HS-27A (cell line): ENCODE measurements around the gene FBN2.
A peak's percentile ranks its signal among the peaks of the same experiment; 100 is the strongest.
"Not testable (repeated sequence)": the region's sequence is repeated elsewhere in the genome, so short reads cannot be mapped to it uniquely, and the experiment has no call there.

Source experiments
- DNase-seq: peaks from one replicate; pipeline ENCODE4 v3.0.0-alpha.2; 2012; ENCODE audit warnings: low read depth, missing footprints

Gene FBN2

DNA sequence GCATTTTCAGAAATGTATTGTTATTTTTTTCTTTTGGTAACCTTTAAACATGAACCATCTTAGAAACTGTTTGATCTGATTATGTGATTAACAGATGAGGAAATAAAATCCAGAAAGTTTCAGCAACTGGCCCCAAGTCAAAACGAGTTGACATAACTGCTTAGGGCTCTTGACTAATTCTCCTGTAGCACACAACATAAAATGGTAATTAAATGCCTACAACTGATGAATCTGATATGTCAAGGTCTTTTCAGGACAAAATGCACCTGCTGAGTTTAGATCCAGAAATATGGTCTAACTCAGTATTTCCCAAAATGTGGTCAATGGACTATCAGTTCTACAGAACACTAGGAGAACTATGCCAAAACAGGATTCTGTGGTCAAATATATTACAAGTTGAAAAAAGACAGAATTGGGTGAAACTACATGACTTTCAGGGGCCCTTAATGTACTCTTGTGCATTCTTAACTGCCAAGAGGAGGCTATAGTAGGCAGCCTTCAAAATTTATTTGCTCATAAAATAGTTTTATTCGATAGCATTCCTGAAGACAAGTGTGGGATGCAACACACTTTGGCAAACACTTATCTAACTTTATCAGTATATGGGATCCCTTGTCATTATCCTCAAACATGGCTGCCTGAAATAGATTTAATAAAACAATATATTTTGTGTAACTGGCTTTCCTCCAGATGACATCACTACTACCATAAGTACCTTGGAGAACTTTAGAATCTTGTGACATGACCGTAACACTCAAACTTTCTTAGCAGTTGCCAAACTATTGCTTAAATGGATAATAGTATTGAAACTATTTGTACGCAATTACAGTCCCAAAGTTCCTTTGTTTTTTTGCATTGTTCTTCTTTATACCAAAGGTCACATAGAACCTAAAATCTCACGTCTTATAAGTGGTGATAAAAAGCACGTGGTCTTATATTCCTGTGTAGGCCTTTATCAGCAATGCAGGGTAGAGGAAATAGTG lies 59.4 kb downstream of the FBN2 start:
- no peak for DNase-seq

DNA sequence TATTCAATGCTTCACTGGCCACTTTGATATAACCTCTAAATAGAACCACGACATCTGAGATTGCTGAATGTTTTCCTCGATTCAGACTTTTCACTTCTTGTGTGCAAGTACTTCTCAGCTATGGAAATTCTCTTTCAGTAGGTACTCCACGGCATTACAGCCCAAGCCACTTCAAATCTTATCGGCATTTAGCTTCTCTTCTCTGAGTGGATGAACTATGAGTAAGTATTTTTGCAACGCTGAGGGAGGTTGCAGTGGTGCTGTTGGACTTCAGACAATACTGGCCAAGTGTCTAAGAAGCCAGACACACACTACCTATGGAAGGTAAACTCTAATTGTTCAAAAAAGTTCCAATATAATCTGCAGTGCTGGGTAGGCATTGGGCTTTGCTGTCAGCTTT lies 60.1 kb downstream of the FBN2 start:
- DNase-seq: no peak

DNA sequence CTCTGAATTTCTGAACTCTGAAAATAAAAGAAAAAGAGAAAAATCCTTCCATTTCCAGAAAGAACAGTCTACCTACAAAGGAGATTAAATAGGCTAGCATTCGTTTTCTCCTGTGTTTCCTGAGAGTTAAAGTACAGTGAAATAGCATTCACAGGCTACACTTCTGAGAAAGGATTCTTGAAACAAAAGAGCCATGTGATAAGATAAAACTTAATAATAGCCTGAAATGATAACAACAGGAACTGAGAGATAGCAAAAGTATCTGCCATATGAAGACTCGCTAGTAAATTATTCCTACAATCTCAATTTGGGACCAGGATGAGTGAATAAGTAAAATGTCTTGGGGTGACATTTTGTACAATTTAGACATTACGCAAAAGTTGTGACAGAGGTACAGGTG lies 62.4 kb downstream of the FBN2 start:
- DNase-seq: no peak

DNA sequence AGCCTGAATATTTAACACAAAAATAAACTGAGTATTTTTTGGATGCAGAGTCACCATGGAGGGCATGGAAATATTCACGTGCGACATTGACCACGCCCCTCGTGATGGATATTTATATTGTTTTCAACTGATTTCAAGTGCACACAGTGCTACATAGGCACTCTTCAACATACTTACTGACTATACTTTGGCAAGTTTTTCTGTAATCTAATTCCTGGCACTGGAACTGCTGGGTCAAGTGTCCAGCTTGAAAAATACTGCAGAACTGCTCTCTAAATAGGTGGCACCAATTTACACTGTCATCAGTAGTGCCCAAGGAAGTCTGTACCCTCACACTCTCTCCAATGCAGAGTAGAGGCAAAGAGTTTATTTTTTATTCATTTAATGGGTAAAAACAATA lies 65.1 kb downstream of the FBN2 start:
- DNase-seq: no peak

DNA sequence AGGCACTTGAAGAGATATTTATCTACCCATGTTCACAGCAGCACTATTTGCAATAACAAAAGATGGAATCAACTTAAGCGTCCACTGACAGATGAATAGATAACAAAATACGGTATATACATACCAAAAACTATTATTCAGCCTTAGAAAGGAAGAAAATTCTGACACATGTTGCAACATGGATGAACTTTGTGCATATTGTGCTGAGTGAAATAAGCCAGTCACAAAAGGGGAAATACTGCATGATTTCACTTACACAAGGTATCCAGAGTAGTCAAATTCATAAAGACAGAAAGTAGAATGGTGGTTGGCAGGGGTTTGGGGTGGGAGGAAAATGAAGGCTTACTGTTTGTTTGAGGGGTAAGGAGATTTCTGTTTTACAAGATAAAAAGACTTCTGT lies 66.0 kb downstream of the FBN2 start:
- no peak for DNase-seq

DNA sequence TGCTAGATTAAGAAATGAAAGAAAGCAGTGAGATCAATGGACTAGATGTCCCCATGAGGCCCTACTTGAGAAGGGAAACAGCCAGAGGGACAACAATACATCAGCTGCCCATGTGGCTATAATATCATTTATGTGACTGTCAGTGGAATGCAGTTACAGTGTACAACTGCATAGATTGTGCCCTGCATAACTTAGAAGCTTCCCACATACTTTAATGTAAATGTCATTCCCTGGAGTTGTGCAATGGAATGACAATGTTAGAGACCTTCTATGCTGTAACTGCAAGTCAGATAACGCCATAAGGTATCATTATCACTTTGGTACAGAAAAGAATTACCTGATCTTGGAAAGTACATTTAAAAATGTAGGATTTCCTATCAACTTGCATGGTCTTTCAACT lies 67.4 kb downstream of the FBN2 start:
- no peak for DNase-seq

DNA sequence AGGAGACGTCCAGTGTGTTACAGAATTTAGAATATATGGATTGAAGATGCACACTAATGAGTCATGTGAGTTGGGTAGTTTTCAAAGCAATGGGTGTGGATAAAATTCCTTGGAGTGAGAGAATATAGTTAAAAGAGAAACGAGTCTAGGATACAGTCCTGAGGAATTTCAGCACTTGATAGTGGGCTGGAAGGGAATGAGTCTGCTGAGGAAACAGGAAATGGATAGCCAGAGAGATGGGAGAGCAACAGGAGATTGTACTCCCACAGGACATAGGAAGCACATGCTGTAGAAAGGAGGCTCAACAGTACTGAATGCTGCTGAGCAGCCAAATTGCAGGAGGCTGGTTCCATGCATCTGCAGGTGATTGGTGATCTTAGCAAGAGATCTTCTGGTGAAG lies 68.1 kb downstream of the FBN2 start:
- no peak for DNase-seq

DNA sequence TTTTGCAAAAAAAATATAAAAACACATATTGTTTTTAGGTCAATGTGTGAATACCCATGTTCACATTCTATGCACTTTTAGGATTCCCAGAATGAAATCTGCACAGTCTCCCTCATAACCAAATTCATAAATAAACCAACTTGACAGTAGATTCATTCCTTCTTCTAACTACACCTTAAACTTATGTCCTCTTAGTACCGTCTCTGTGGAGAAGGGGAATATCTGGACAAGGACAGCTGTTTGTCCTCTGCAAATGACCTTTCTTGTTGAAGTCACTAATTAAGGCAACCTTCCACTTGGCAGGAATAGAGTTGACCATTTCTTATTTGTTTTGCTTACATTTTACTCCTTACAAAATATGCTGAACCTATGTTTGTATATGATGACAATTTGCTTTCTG lies 71.1 kb downstream of the FBN2 start:
- DNase-seq: no peak

DNA sequence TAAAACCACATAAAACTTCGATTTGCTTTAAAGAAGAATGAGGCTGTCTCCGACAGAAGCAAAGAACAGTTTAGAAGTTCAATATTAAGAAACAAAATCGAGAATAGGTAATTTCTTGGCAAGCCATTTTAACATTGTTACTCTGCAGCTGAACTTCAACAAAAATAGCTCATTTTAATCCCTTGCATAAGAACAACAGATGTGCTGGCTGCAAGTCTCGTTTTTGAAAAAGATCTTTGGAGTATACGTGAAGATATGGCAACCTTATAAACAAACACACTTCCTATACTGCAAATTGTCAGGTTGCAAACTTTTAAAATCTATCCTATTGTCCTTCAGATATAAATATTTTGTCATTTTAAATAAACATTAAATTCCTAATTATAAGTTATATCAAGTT lies 71.5 kb downstream of the FBN2 start:
- DNase-seq: no peak

DNA sequence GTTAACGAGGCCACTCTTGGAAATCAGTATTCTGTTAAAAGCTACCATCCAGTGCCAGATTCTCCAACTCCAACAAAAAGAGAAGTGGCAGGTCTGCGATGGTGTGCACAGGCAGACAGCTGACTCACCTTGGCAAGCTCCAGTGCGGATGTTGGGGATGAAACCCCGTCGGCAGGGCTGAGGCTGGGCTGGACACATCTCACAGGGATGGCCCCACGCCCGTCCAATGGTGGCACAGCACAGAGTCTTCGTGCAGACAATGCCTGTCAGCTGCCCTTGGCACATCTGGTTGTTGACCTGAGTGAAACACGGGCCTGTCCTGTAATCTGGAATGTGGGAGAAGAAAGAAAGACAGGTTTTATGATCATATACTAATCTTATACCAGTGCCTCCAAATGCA lies 73.4 kb downstream of the FBN2 start:
- DNase-seq: no peak

DNA sequence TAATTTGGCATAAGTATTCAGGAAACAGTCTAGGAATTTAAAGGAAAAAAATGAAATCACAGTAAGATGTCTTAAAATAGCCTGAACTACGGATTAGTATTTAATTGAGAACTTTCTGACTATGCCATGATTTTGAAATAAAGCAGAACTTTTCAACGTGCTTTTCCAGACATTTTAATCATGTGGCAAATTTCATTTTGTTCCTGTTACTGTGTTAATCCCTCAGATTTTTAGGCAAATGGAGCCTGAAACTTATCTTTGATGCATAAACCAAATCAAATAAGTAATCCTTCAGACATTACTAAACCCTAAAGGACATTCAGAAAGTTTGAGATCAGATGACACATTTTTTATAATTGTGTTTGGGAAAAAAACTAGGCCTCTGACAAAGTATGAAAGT lies 75.7 kb downstream of the FBN2 start:
- no peak for DNase-seq

DNA sequence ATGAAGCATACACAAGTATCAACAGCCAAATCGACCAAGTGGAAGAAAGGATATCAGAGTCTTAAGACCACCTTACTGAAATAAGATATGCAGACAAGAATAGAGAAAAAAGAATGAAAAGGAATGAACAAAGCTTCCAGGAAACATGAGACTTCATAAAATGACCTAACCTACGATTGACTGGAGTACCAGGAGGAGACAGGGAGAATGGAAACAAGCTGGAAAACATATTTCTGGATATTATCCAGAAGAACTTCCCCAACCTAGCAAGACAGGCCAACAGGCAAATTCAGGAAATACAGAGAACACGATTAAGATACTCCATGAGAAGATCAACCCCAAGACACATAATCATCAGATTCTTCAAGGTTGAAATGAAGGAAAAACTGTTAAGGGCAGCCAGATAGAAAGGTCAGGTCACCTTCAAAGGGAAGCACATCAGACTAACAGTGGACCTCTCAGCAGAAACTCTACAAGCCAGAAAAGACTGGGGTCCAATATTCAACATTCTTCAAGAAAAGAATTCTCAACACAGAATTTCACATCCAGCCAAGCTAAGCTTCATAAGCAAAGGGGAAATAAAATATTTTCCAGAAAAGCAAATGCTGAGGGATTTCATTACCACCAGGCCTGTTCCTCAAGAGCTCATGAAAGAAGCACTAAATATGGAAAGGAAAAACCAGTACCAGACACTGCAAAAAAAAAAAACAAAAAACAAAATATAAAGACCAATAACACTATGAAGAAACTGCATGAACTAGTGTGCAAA lies 80.7 kb downstream of the FBN2 start:
- DNase-seq: not testable (repeated sequence)

DNA sequence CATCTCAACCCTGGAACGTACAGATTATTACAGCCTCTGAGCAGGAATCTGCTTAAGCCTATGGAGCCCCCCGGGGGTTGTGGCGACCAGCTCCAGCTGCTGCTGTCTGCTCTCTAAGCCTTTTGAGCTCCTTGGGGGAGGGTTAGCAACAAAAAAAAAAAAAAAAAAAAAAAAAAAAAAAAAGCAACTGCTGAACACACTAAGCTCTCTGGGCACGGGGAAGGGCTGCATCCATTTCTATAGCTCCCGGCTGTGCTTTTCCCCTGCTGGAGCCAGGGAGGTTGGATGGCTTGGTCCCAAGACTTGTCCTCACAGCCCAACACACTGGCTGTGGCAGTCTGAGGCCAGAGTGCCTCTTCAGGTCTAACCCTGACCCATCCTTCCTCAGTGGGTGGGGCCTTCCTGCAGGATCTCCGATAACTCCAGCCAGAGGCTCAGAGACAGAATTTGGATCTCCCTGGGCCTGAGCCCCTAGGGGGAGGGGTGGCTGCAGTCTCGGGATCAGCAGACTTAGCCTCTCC lies 82.1 kb downstream of the FBN2 start:
- no peak for DNase-seq

DNA sequence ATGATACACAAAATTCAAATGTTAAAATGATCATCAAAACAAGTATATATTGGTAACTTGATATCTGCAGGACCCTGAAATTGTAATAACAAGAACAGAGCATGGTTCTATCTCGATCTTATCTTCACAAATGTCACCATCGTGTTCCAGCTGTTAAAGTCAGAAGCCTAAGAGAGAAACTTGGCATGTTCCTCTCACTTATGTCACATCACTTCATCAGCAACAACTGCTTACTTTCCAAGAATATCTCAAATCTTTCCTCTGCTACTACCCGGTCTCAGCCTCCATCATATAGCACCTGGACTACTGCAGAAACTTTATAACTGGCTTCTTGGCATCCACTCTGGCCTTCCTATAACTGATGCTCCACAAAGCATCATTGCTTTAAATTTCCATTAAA lies 84.9 kb downstream of the FBN2 start:
- no peak for DNase-seq

DNA sequence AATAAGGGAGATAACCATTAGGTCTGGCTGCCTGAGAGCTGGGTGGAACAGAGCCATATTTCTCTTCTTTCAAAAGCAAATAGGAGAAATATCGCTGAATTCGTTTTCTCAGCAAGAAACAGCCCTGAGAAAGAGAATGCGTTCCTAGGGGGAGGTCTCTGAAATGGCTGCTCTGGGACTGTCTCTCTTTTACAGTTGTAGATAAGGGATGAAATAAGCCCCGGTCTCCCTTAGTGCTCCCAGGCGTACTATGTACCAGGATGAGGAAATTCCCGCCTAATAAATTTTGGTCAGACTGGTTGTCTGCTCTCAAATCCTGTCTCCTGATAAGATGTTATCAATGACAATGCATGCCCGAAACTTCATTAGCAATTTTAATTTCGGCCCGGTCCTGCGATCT lies 90.8 kb downstream of the FBN2 start:
- not testable (repeated sequence) for DNase-seq

DNA sequence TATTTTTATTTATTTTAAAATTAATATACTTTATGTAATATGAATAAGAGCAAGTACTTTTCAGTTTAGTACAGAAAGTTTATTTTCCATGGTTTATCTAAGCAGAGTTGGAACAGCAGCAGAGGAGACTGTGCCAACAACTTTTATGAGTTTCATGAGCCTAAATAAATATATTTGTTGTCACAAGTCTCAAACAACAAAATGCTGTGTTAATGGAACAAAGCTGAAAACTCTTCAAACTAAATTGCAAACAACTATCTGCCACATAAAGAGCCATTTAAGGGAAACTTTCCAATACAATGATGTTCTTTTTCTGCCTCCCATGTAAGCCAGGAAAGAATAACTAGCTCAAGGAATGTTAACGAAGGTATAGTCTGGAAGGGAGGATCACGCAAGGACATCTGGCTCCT lies 96.1 kb downstream of the FBN2 start:
- no peak for DNase-seq

DNA sequence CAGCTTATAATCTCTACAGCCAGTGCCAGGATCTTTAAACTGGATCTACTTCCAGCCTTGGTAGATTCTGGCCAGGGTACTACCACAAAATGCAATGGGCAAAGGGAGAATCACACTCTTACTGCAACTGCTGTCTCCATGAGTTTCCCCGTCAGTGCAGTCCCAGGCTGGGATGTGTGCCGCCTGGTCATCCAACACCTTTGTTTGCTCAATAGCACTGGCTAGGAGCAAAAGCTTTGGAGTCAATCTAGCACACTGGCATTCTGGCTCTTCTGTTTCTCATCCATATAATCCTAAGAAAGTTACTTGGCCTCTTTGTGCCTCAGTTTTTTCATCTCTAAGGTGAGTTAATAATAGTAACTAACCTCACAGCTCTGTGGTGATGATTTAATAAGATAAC lies 96.9 kb downstream of the FBN2 start:
- no peak for DNase-seq

DNA sequence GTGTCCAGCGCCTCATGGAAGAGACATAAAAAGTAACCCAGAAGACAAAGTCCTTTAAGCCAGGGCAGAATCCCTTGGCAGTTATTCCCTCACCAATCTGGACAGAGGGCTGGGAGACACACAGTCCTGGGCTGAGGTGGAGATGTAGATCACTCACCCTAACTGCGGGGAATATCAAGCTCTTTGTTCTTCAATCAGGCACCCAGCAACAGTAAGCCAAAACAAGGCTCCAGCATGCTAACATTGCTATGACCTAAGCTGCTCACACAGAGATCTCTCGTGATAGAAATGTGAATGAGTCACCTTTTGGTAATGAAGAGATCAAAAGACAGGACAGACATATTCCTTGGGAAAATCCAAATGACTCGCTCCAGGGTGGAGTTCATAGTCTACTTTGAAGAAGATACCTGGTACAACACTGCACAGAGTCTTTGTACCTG lies 101.3 kb downstream of the FBN2 start:
- DNase-seq: peak; percentile 8

DNA sequence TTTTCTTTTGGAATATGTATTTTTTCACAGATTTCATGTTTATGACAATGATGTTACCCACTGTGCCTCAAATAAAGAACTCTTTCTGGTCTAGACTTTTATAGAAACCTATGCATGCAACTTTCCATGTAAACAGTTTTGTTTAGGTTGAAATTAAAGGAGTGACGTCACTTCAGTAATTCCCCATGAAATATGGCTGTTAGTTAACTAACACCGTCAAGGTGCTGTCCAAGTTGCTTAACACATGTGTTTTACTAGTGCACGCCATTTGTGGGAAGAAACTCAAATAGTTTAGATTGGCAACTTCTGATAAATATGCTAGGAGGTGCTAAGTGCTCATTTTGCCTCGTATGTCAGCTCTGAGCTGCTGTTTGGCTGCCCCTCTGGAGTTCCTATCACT lies 102.2 kb downstream of the FBN2 start:
- DNase-seq: no peak

DNA sequence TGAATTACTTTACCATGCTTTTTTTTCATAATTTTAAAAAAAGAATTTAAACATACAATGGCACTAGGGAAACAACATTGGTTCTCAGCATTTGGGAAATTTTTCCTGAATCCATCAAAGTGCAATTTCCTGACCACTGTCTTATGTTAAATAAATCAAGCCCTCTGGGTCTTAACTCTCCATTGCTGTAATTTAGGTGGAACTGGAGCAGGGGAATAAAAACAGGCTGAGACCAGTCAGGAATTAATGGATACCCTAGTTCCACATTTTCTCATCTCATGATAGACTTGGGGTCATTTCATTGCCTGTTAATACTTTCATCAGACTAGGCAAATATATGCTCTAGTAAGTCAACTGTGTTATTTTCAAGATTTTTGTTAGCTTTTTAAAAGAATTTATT lies 103.1 kb downstream of the FBN2 start:
- no peak for DNase-seq

DNA sequence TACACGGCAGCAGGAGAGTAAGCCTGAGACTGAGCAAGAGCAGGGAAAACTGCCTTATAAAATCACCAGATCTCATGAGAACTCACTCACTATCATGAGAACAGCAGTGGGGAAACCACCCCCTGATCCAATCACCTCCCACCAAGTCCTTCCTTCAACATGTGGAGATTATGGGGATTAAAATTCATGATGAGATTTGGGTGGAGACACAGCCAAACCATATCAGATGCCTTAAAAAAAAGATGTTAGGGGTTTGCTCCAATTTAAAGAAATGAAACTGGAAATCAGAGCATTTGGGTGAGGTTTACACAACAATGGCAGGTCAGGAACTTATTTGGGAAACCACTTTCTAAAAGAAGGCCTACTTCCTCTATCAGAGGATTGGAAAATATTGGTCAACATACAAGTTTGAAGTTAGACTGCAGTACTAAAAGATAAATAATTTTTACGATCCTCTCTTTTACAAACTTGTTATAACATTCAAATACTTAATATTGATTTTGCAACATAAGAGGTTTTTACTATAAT lies 105.1 kb downstream of the FBN2 start:
- no peak for DNase-seq

DNA sequence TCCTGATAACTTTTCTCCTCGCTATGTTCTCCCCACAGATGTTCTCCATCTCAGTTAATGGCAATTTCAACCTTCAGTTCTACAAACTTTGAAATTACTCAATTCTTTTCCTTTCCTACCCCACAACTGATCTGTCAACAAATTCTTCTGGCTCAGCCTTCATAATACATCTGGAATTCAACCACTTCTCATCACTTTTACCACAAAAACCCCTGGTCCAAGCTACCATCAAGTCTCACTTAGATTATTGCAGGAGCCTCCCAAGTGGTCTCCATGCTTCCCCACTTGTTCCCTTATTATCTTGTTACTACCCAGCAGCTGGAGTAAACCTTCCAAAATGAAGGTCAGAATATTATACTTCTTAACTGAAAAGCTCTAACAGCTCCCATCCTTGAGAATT lies 110.1 kb downstream of the FBN2 start:
- DNase-seq: no peak

DNA sequence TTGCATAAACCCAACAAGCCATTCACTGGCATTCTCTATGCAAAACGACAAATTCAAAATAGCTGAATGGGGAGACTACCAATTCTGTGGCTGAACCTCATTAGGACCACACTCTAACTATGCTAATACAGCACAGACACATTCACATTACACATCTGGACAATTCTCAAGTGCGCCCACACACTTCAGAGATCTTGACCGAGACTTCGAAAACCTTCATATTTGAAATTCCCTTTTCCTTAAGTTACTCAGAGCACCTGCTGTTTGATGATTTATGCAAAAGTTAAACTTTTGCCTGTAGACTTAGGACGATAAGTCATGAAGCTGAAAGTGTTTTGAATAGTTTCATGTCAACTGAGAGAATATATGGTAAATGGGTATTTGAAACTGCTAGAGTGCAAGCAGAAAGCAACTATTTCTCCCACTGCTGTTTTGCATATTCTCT lies 111.9 kb downstream of the FBN2 start:
- no peak for DNase-seq
